Bone marrow (tissue), 2 donors: Measurements from ENCODE around the gene PRKCA.
"Not testable (repeated sequence)": the region's sequence is repeated elsewhere in the genome, so short reads cannot be mapped to it uniquely, and the experiment has no call there.

Experiments used
- DNase-seq, 2 donors: peaks; one replicate each; lab custom pipeline; 2025; lab: John Stamatoyannopoulos, UW

Gene PRKCA

GRCh38 chr17:66684731-66685130, 382.3 kb downstream of the PRKCA start:
- DNase-seq = no peak

DNA sequence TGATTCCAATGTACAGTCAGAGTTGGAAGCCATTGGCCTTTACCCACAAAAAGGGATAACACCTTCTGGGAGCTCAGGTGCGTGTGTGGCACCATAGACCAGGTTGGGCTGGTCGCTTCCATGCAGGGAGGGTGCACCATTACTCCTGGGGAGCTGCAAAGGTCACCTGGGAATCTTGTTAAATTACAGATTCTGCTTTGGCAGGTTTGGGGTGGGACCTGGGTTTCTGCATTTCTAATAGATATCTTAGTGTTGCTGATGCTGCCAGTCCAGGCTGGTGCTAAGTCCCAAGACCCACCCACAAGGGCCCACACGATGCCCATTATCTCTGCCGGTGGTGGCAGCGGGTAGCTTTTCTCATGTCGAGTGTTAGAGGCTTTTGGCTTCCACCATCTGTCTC, 384.2 kb downstream of the PRKCA start:
- DNase-seq = no peak

- no peak for DNase-seq
Measured at GRCh38 chr17:66687570-66688284, 385.3 kb downstream of the PRKCA start.

DNA sequence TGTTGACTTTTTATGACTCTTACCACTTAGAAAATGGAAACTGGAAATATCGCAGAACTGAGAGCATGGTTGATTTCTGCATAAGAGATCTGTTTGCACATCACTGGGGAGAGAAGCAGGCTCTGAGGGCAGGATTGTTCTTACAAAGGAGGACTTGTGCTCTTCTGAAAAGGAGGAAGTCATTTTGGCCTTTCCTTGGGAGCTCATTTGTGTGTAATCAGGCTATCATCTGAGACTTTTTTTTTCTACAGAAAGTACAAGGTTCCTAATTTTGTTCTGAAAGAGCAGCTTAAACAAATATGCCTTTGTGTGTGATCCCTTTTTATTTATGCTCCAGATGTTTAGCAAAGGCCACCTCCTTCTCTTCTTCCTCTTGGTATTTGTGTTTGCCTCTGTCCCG, 386.8 kb downstream of the PRKCA start:
- DNase-seq = no peak

DNA sequence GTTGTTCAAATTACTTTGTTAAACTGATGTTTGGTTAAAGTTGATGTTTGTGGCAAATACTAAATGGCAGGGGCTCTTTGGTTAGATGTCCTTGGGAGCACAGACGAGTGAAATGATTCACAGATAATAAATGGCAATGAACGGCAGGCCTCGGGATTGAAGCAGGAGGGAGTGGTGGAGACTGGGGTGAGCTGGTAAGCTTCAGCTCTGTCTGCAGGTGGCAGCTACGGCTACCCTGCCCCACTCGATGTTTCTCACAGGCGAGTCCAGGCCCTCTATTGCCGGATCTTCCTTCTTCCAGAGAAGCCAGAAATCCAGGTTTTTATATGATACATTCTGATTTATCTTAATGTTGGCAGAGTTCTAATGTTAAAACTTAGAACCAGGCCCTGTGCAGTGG, 387.8 kb downstream of the PRKCA start:
- DNase-seq = no peak

DNA sequence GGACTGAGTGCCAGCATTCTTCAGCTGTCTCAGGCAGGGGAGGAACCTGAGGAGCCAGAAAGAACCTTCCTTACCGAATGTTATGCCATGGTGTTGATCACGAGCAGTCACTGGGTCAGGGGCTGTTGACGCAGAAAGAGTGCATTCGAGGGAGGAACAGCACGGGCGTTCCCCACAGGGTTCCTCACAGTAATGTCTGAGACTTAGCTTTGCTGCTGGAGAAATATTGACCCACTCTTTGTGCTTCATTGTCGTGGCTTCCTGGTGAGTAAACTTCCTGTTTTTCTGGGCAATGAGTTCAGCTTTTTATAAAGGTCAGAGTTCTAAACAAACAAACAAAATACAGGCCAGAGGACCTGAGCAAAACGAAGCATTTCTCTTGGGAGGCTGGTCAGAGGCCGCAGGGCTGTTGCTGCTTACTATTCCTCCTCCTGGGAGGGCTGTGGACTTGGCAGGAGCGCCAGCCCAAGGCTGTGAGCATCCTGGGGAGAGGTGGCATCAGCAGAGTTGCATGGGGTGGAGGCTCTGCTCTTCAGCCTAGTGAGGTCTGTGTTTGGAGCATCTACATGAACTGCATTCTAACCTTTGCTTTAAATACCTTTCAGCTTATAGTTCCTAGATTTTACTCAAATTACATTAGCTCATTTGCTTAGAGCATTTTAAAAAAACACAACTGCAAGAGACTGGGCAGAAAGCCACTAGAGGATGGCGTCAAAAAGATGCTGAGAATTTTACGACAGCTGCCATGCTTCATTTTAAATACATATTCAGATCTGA, 389.4 kb downstream of the PRKCA start:
- DNase-seq = no peak

DNA sequence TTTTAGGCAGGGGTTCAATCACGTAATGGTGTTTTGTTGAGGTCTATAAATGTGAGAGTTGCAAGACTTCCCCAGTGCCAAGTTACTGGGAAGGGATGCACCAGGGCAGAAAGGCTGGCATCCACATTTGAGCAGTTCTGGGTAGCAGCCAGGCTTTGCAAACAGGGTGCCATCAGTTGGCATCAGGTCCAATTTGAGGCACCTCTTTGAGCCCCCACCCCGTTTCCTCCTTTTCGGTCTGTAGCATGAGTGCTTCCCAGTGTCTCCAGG, 389.9 kb downstream of the PRKCA start:
- DNase-seq = no peak

GRCh38 chr17:66695098-66695497, 392.7 kb downstream of the PRKCA start:
- DNase-seq = no peak

- no peak for DNase-seq
Measured at GRCh38 chr17:66698270-66698669, 395.9 kb downstream of the PRKCA start.

DNA sequence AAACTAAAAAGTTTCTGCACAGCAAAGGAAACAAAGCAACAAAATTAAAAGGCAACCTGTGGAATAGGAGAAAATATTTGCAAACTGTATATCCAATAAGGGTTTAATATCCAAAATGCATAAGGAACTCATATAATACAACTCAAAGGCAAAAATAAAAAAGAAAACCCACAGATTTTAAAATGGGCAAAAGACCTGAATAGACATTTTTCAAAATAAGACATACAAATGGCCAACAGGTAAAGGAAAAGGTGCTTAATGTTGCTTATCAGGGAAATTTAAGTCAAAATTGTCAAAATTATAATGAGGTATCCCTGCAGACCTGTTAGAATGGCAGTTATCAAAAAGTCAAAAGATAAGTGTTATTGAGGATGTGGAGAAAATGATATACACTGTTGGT, 399.0 kb downstream of the PRKCA start:
- no peak for DNase-seq

GRCh38 chr17:66702106-66702936, 399.9 kb downstream of the PRKCA start:
- no peak for DNase-seq

DNA sequence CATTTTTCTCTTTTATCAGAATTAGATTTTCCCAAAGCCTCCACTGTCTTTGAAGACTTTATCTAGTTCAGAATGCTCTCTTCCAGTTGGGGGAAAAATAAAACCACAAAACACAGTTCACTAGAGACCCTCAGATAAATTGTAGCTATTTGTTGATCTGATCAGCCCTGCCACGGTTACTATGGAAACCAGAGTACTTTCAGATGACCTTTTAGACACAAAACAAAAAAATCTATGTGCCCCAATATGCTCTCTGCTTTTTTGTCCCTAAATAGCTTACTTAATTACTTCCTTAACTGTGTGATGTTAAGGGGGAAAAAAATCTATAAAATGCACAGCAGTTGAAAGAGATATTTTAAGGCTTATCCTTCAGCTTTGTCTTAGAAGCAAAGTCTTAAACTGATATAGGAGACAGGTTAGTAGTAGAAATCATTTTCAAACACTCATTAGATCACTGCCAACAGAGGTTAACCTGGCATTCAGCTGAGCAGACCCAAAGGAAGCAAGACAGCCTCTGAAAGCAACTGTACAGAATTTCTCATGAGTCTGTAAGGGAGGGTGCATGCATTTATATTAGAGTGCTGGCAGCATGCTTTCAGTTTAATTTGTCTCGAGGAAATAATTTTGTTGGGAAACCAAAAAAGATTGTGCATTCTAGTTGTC, 402.6 kb downstream of the PRKCA start:
- no peak for DNase-seq

DNA sequence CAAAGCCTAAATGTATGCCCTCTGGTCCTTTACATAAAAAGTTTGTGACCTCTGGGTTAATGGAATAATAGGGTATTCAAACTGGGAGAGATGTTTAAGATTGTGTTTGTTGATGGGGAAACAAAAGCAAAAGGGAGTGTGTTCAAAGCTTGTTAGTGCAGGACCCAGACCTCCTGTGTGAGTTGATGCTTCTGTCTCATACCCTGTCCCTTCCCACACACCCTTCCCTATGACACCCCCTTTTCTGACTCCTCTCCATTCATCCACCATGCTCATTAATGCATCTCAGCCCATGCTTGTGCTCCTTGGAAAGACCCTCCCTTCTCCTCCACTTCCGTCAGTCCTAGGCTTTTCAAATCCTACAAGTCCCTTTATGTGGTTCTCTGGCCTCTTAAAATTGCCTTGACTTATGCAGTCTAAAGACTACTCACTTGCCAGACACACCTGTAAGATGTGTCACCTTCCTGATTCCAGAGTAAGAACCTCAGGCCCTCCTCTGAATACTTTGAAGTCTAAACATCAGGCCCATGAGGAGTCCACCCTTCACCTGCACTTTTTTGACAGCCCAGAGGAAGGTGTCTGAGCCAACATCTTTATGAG, 404.5 kb downstream of the PRKCA start:
- DNase-seq = no peak

- DNase-seq = no peak
Measured at GRCh38 chr17:66711401-66711800, 409.0 kb downstream of the PRKCA start.

DNA sequence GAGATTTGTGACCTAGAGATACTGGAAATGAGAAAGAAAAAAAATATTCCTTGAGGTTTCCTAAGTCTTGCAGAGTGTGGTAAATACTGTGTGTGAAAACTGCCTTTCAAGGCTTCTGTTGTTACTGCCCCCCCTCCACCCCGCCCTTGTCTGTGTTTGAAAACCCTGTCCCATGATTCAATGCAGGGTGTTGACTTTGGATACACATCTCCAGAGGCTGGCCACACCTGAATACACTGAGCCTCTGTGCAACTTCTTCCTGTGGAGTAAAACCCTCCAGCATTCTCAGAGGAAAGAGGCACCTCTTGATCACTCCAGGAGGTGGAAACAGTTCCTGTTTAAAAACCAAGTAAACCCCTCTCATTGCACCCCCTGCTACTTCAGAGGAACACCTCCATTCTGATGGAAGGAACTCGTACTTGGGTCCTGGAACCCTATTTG, 409.5 kb downstream of the PRKCA start:
- DNase-seq = no peak

- no peak for DNase-seq
Measured at GRCh38 chr17:66712453-66712852, 410.0 kb downstream of the PRKCA start.

GRCh38 chr17:66713021-66713532, 410.7 kb downstream of the PRKCA start:
- DNase-seq = not testable (repeated sequence)

GRCh38 chr17:66713533-66714042, 411.2 kb downstream of the PRKCA start:
- no peak for DNase-seq

GRCh38 chr17:66714046-66715023, 411.9 kb downstream of the PRKCA start:
- no peak for DNase-seq

- DNase-seq = no peak
Measured at GRCh38 chr17:66715076-66715675, 412.8 kb downstream of the PRKCA start.
